ENCODE data around the gene CBX3. TPM values are rescaled to one million over a fixed set of nuclear protein-coding genes. Genes with fewer than 3 reads are reported as not detected.

CBX3 gene
- total and polyA plus RNA-seq, 2 of the 13 experiments (the other 11 are each of a cell fraction or from before 2014, with no cell fraction given) = 53.9 to 249 TPM

- ChIA-PET POLR2A (no interaction called here), CTCF (ENCODE audit: low intra/inter-chr PET ratio, low total read pairs) (no interaction called here)
Observed at GRCh38 chr7:26250239-26250638, 48.7 kb downstream of the CBX3 start.

More at GRCh38 chr7:26250239-26250638, 48.7 kb downstream of the CBX3 start:
- 61% methylated on average over 12 of the region's 12 CpGs for WGBS (ENCODE audit: low lambda C conversion rate)
- no peak for TF ChIP-seq EHMT2 (IDR thresholded peaks at IDR 0.05; ENCODE audit: borderline replicate concordance, low read depth, low read length)
- TF ChIP-seq CENPT (CRISPR knock-in tag; IDR thresholded peaks at IDR 0.05; ENCODE audit: low read depth) = no peak
- TF ChIP-seq PBX3 (CRISPR knock-in tag; IDR thresholded peaks at IDR 0.05; ENCODE audit: borderline replicate concordance) = no peak
- TF ChIP-seq CEBPZ (IDR thresholded peaks at IDR 0.05; ENCODE audit: low read length) = no peak
- TF ChIP-seq ZNF761 (CRISPR knock-in tag; conservative IDR thresholded peaks at IDR 0.05) = no peak
- TF ChIP-seq ZNF20 (CRISPR knock-in tag; IDR thresholded peaks at IDR 0.05) = no peak
- no peak for TF ChIP-seq TBX3 (IDR thresholded peaks at IDR 0.05; ENCODE audit: borderline replicate concordance)
- no peak for TF ChIP-seq FOXK2 (IDR thresholded peaks at IDR 0.05)
- no peak for TF ChIP-seq JUND (CRISPR knock-in tag; IDR thresholded peaks at IDR 0.05)
- no peak for TF ChIP-seq ZNF430 (CRISPR knock-in tag; IDR thresholded peaks at IDR 0.05)
- TF ChIP-seq SNAPC5 (CRISPR knock-in tag; IDR thresholded peaks at IDR 0.05; ENCODE audit: borderline replicate concordance) = no peak
- no peak for TF ChIP-seq AFF4 (CRISPR knock-in tag; IDR thresholded peaks at IDR 0.05)
- TF ChIP-seq ZNF343 (CRISPR knock-in tag; IDR thresholded peaks at IDR 0.05) = no peak
- no peak for ATAC-seq
- Histone ChIP-seq H3K9me3 (ENCODE audit: low read length) (no peaks in the 10 kb centered on the region), H3K4me2 (ENCODE audit: low read depth, low read length) (no peak overlapping the region), H3K4me1 (ENCODE audit: insufficient read depth, low read length) (no peaks in the 10 kb centered on the region), H3K9ac (ENCODE audit: insufficient read depth, low read depth, low read length) (no peak overlapping the region), H3K27ac (ENCODE audit: extremely low read length, insufficient read depth, low read length) (no peak overlapping the region), H2AFZ (ENCODE audit: low read length) (no peak overlapping the region), H3K27me3 (ENCODE audit: control insufficient read depth in 1 of 2, insufficient read depth in 2 of 2, low read length in 2 of 2) (peaks cover 1 to 23% of the 10 kb centered on the region in 2 experiments; a peak in 3 of 5 replicates), H3K79me2 (ENCODE audit: insufficient read depth, low read length) (no peaks in the 10 kb centered on the region), H4K20me1 (ENCODE audit: insufficient read depth, low read length) (no peaks in the 10 kb centered on the region), H3K36me3 (replicated peaks in 1 of 2; ENCODE audit: control insufficient read depth in 1 of 2, insufficient read depth in 2 of 2, low read length in 2 of 2) (no peaks in the 10 kb centered on the region), H3K4me3 (replicated peaks in 1 of 3; ENCODE audit: insufficient read depth in 1 of 3, low read depth in 2 of 3, low read length in 3 of 3) (no peak overlapping the region)
- intact Hi-C loops (cut with micrococcal nuclease; ENCODE audit: unreplicated experiment) = no loop called here
- DNase-seq (ENCODE audit: low spot score) = no peak
- in situ Hi-C loops (cut with HindIII; ENCODE audit: extremely low pct_ligation_motif_present, low pct_unique_long_range_greater_than_20kb) = loop anchor here (25.0 kb wide), 1 partner anchor 262 kb away; no protein-coding TSS in a partner anchor
- no TSS peak for BruUV-seq (replicated peaks)
- no peak for FAIRE-seq

Data from HepG2 (cell line).